ENCODE measurements around the gene LGALS9B.
"Not testable (repeated sequence)": the region's sequence is repeated elsewhere in the genome, so short reads cannot be mapped to it uniquely, and the experiment has no call there.

LGALS9B gene

GRCh38 chr17:20484930-20485329 is 17.6 kb upstream of the LGALS9B start:
- not testable (repeated sequence) for H3K9me3 Mint-ChIP-seq; H3K4me1 Mint-ChIP-seq (ENCODE audit: low read depth); DNase-seq (ENCODE audit: low spot score); H3K27ac Mint-ChIP-seq; H3K27me3 Mint-ChIP-seq (ENCODE audit: low read depth); H3K36me3 Mint-ChIP-seq (ENCODE audit: low read depth); H3K4me3 Mint-ChIP-seq

- H3K36me3 Mint-ChIP-seq (ENCODE audit: low read depth); H3K27ac Mint-ChIP-seq; H3K4me3 Mint-ChIP-seq; H3K27me3 Mint-ChIP-seq (ENCODE audit: low read depth); H3K4me1 Mint-ChIP-seq (ENCODE audit: low read depth); DNase-seq (ENCODE audit: low spot score); H3K9me3 Mint-ChIP-seq: not testable (repeated sequence)
Observed at GRCh38 chr17:20479889-20480591, 12.7 kb upstream of the LGALS9B start.

GRCh38 chr17:20477398-20478071 is 10.2 kb upstream of the LGALS9B start:
- H3K36me3 Mint-ChIP-seq (ENCODE audit: low read depth); H3K27me3 Mint-ChIP-seq (ENCODE audit: low read depth); H3K4me1 Mint-ChIP-seq (ENCODE audit: low read depth); DNase-seq (ENCODE audit: low spot score); H3K4me3 Mint-ChIP-seq; H3K27ac Mint-ChIP-seq; H3K9me3 Mint-ChIP-seq: not testable (repeated sequence)

GRCh38 chr17:20475137-20475831 is 7.9 kb upstream of the LGALS9B start:
- H3K36me3 Mint-ChIP-seq (ENCODE audit: low read depth); H3K4me3 Mint-ChIP-seq; H3K27me3 Mint-ChIP-seq (ENCODE audit: low read depth): not testable (repeated sequence)

GRCh38 chr17:20474081-20474480 is 6.7 kb upstream of the LGALS9B start:
- H3K4me3 Mint-ChIP-seq; H3K27me3 Mint-ChIP-seq (ENCODE audit: low read depth); H3K27ac Mint-ChIP-seq; DNase-seq (ENCODE audit: low spot score); H3K36me3 Mint-ChIP-seq (ENCODE audit: low read depth); H3K4me1 Mint-ChIP-seq (ENCODE audit: low read depth); H3K9me3 Mint-ChIP-seq: not testable (repeated sequence)

More at GRCh38 chr17:20475137-20475831, 7.9 kb upstream of the LGALS9B start:
- not testable (repeated sequence) for DNase-seq (ENCODE audit: low spot score); H3K9me3 Mint-ChIP-seq; H3K4me1 Mint-ChIP-seq (ENCODE audit: low read depth); H3K27ac Mint-ChIP-seq

GRCh38 chr17:20469946-20470345 is 2.6 kb upstream of the LGALS9B start:
- H3K27me3 Mint-ChIP-seq (ENCODE audit: low read depth), result not testable (repeated sequence)

GRCh38 chr17:20469107-20469506 is 1.8 kb upstream of the LGALS9B start:
- not testable (repeated sequence) for H3K9me3 Mint-ChIP-seq; H3K27me3 Mint-ChIP-seq (ENCODE audit: low read depth); H3K27ac Mint-ChIP-seq; H3K4me3 Mint-ChIP-seq; H3K4me1 Mint-ChIP-seq (ENCODE audit: low read depth); H3K36me3 Mint-ChIP-seq (ENCODE audit: low read depth); DNase-seq (ENCODE audit: low spot score)

More at GRCh38 chr17:20469946-20470345, 2.6 kb upstream of the LGALS9B start:
- not testable (repeated sequence) for H3K27ac Mint-ChIP-seq; H3K4me1 Mint-ChIP-seq (ENCODE audit: low read depth); H3K4me3 Mint-ChIP-seq; DNase-seq (ENCODE audit: low spot score); H3K9me3 Mint-ChIP-seq; H3K36me3 Mint-ChIP-seq (ENCODE audit: low read depth)

- H3K4me1 Mint-ChIP-seq (ENCODE audit: low read depth); H3K9me3 Mint-ChIP-seq; H3K36me3 Mint-ChIP-seq (ENCODE audit: low read depth); DNase-seq (ENCODE audit: low spot score); H3K27me3 Mint-ChIP-seq (ENCODE audit: low read depth): not testable (repeated sequence)
- Mint-ChIP-seq H3K27ac (peak overlapping the region; percentile 54), H3K4me3 (peak overlapping the region; percentile 65)
Observed at GRCh38 chr17:20466999-20467398, 340 bp downstream of the LGALS9B start.

- not testable (repeated sequence) for DNase-seq (ENCODE audit: low spot score); H3K4me3 Mint-ChIP-seq; H3K27ac Mint-ChIP-seq; H3K27me3 Mint-ChIP-seq (ENCODE audit: low read depth); H3K9me3 Mint-ChIP-seq; H3K4me1 Mint-ChIP-seq (ENCODE audit: low read depth); H3K36me3 Mint-ChIP-seq (ENCODE audit: low read depth)
Observed at GRCh38 chr17:20466553-20466952, 786 bp downstream of the LGALS9B start.

- H3K9me3 Mint-ChIP-seq; H3K4me1 Mint-ChIP-seq (ENCODE audit: low read depth); H3K27me3 Mint-ChIP-seq (ENCODE audit: low read depth); DNase-seq (ENCODE audit: low spot score); H3K36me3 Mint-ChIP-seq (ENCODE audit: low read depth); H3K4me3 Mint-ChIP-seq; H3K27ac Mint-ChIP-seq: not testable (repeated sequence)
Observed at GRCh38 chr17:20465535-20465934, 1.8 kb downstream of the LGALS9B start.

GRCh38 chr17:20464854-20465414 is 2.4 kb downstream of the LGALS9B start:
- H3K27me3 Mint-ChIP-seq (ENCODE audit: low read depth); H3K4me3 Mint-ChIP-seq; H3K36me3 Mint-ChIP-seq (ENCODE audit: low read depth); H3K27ac Mint-ChIP-seq; H3K9me3 Mint-ChIP-seq; DNase-seq (ENCODE audit: low spot score); H3K4me1 Mint-ChIP-seq (ENCODE audit: low read depth): not testable (repeated sequence)

- H3K27ac Mint-ChIP-seq, H3K9me3 Mint-ChIP-seq: not testable (repeated sequence)
Observed at GRCh38 chr17:20462158-20462557, 5.2 kb downstream of the LGALS9B start.

GRCh38 chr17:20457848-20458381 is 9.4 kb downstream of the LGALS9B start:
- H3K4me3 Mint-ChIP-seq; H3K4me1 Mint-ChIP-seq (ENCODE audit: low read depth); H3K9me3 Mint-ChIP-seq; H3K36me3 Mint-ChIP-seq (ENCODE audit: low read depth); DNase-seq (ENCODE audit: low spot score); H3K27me3 Mint-ChIP-seq (ENCODE audit: low read depth); H3K27ac Mint-ChIP-seq: not testable (repeated sequence)

More at GRCh38 chr17:20462158-20462557, 5.2 kb downstream of the LGALS9B start:
- H3K27me3 Mint-ChIP-seq (ENCODE audit: low read depth); DNase-seq (ENCODE audit: low spot score); H3K36me3 Mint-ChIP-seq (ENCODE audit: low read depth); H3K4me1 Mint-ChIP-seq (ENCODE audit: low read depth); H3K4me3 Mint-ChIP-seq: not testable (repeated sequence)

- H3K4me3 Mint-ChIP-seq; H3K36me3 Mint-ChIP-seq (ENCODE audit: low read depth); H3K27ac Mint-ChIP-seq; H3K9me3 Mint-ChIP-seq; DNase-seq (ENCODE audit: low spot score); H3K4me1 Mint-ChIP-seq (ENCODE audit: low read depth); H3K27me3 Mint-ChIP-seq (ENCODE audit: low read depth): not testable (repeated sequence)
Observed at GRCh38 chr17:20455106-20455505, 12.2 kb downstream of the LGALS9B start.
